Keratinocyte (primary cell): ENCODE data around the gene CAST. TPM values are rescaled to one million over a fixed set of nuclear protein-coding genes. Genes with fewer than 3 reads are reported as not detected.

Experiments used
- DNase-seq: peaks from one replicate; pipeline ENCODE4 v3.0.0-alpha.2; 2011; ENCODE audit warnings: low read depth, missing footprints, low spot score
- FAIRE-seq: peaks from 2 replicates; lab custom pipeline; 2011; peaks lifted over from hg19 to GRCh38; lab: Jason Lieb, UNC
- H2AFZ ChIP-seq: 2 replicates; pipeline ENCODE4 v1.6.0; 2012; ENCODE audit warnings: low read length, control low read depth, inconsistent platforms; ENCODE audit not compliant: control insufficient read depth
- H3K27ac ChIP-seq: 2 replicates; pipeline ENCODE4 v1.5.1; 2011; ENCODE audit warnings: low read length; ENCODE audit not compliant: control insufficient read depth, insufficient read depth
- H3K27me3 ChIP-seq: 3 replicates; pipeline ENCODE4 v1.6.0; 2011; ENCODE audit warnings: low read length; ENCODE audit not compliant: control insufficient read depth, insufficient read depth; ENCODE audit errors: extremely low read depth
- H3K36me3 ChIP-seq, 2 experiments: 2 replicates in 1 of 2; 3 replicates in 1 of 2; pipeline ENCODE4 v1.5.1; 2011; ENCODE audit warnings: low read length in 2 of 2, mild to moderate bottlenecking in 1 of 2; ENCODE audit not compliant: control insufficient read depth in 2 of 2, insufficient read depth in 2 of 2; ENCODE audit errors: extremely low read depth in 1 of 2
- H3K4me1 ChIP-seq: 3 replicates; pipeline ENCODE4 v1.5.1; 2011; ENCODE audit warnings: low read length; ENCODE audit not compliant: control insufficient read depth, insufficient read depth; ENCODE audit errors: extremely low read depth
- H3K4me2 ChIP-seq: 3 replicates; pipeline ENCODE4 v1.6.0; 2011; ENCODE audit warnings: low read depth, low read length; ENCODE audit not compliant: control insufficient read depth, insufficient read depth; ENCODE audit errors: extremely low read depth
- H3K4me3 ChIP-seq, 3 experiments: fragments of 200-600 bp in 1 of 3; sonication (generic) in 1 of 3; 2 replicates in 2 of 3; 3 replicates in 1 of 3; pipeline ENCODE4 v1.5.1; 2011 to 2016; ENCODE audit warnings: low read length in 3 of 3, mild to moderate bottlenecking in 3 of 3, control low read depth in 2 of 3, inconsistent platforms in 1 of 3, low read depth in 1 of 3, mixed read lengths in 1 of 3, mixed run types in 1 of 3, moderate library complexity in 1 of 3; ENCODE audit not compliant: control insufficient read depth in 2 of 3, insufficient read depth in 2 of 3; ENCODE audit errors: extremely low read depth in 1 of 3
- H3K79me2 ChIP-seq: 2 replicates; pipeline ENCODE4 v1.6.0; 2012; ENCODE audit warnings: low read length; ENCODE audit not compliant: control insufficient read depth, insufficient read depth
- H3K9ac ChIP-seq: 3 replicates; pipeline ENCODE4 v1.6.0; 2011; ENCODE audit warnings: low read length; ENCODE audit not compliant: control insufficient read depth, insufficient read depth; ENCODE audit errors: extremely low read depth
- H3K9me1 ChIP-seq: 3 replicates; pipeline ENCODE4 v1.6.0; 2011; ENCODE audit warnings: low read length; ENCODE audit not compliant: control insufficient read depth, insufficient read depth; ENCODE audit errors: extremely low read depth
- H3K9me3 ChIP-seq: 2 replicates; pipeline ENCODE4 v1.5.1; 2012; ENCODE audit warnings: low read depth, low read length; ENCODE audit not compliant: control insufficient read depth
- H4K20me1 ChIP-seq: 3 replicates; pipeline ENCODE4 v1.6.0; 2011; ENCODE audit warnings: low read length; ENCODE audit not compliant: control insufficient read depth, insufficient read depth; ENCODE audit errors: extremely low read depth
- CTCF ChIP-seq, 3 experiments: IDR thresholded peaks in 1 of 3; conservative IDR thresholded peaks in 1 of 3; optimal IDR thresholded peaks in 1 of 3; 2 replicates in 2 of 3; 3 replicates in 1 of 3; pipeline versions ENCODE3 to v1.5.1; 2011; ENCODE audit warnings: low read length in 3 of 3, mild to moderate bottlenecking in 3 of 3, moderate library complexity in 2 of 3, control low read depth in 1 of 3, inconsistent platforms in 1 of 3; ENCODE audit not compliant: insufficient read depth in 2 of 3; ENCODE audit errors: extremely low read depth in 1 of 3
- EZH2 ChIP-seq: IDR thresholded peaks from one replicate; pipeline ENCODE4 v1.6.1; 2012; ENCODE audit warnings: inconsistent platforms, mild to moderate bottlenecking, low read length, moderate library complexity
- dilution Hi-C: fragments of 300-500 bp; cut with MboI; formaldehyde crosslinking; loops from one replicate; pipeline ENCODE4 v1.7.0; 2020; ENCODE audit warnings: low sequenced_read_pairs; ENCODE audit not compliant: extremely low pct_ligation_motif_present
- polyA plus RNA-seq, 5 experiments: library from polyadenylated mRNA; depleted of rRNA in 3 of 5; stranded (reverse) in 3 of 5; stranded (forward) in 1 of 5; unstranded in 1 of 5; fragments of >200 nt; gene quantifications; 1 replicate in 1 of 5; 2 replicates in 3 of 5; 3 replicates in 1 of 5; pipeline versions ENCODE4 v1.2.1 to v1.2.3, GENCODE V29; 2011 to 2012; ENCODE audit warnings: missing spikeins in 2 of 5, low read depth in 1 of 5, low replicate concordance in 1 of 5

CAST gene
- polyA plus RNA-seq, 1 donor (not counting 4 experiments of a cell fraction or from before 2014, with no cell fraction given) = 238 TPM

GRCh38 chr5:96822686-96823459 is 160.7 kb downstream of the CAST start:
- H3K27ac ChIP-seq = peak overlapping the region; percentile 62
- peaks cover 30% of the 10 kb centered on the region for H3K4me1 ChIP-seq
- no peak for TF ChIP-seq EZH2
- no peak for TF ChIP-seq CTCF (optimal IDR thresholded peaks at IDR 0.05 in 1 of 3, IDR thresholded peaks at IDR 0.05 in 1 of 3, conservative IDR thresholded peaks at IDR 0.05 in 1 of 3; ENCODE audit: extremely low read depth in 1 of 3, insufficient read depth in 2 of 3, low read length in 3 of 3)
- H3K36me3 ChIP-seq = no peaks in the 10 kb centered on the region
- H2AFZ ChIP-seq = peak overlapping the region; percentile 11
- H4K20me1 ChIP-seq = no peaks in the 10 kb centered on the region
- H3K79me2 ChIP-seq = no peaks in the 10 kb centered on the region
- no peak overlapping the region for H3K4me3 ChIP-seq
- no peaks in the 10 kb centered on the region for H3K27me3 ChIP-seq
- no peak overlapping the region for H3K9ac ChIP-seq
- no peaks in the 10 kb centered on the region for H3K9me3 ChIP-seq
- dilution Hi-C loops = no loop called here
- no peak overlapping the region for H3K4me2 ChIP-seq
- DNase-seq (no peak), FAIRE-seq (peak; percentile 41)
- no peaks in the 10 kb centered on the region for H3K9me1 ChIP-seq

GRCh38 chr5:96823900-96824380 is 161.8 kb downstream of the CAST start:
- H3K4me3 ChIP-seq = peak overlapping the region in 1 of 3 experiments; percentile 5
- no peaks in the 10 kb centered on the region for H3K36me3 ChIP-seq
- peak overlapping the region; percentile 85 for H3K27ac ChIP-seq
- peak; percentile 71 for DNase-seq
- TF ChIP-seq EZH2 (no peak), CTCF (optimal IDR thresholded peaks at IDR 0.05 in 1 of 3, IDR thresholded peaks at IDR 0.05 in 1 of 3, conservative IDR thresholded peaks at IDR 0.05 in 1 of 3; ENCODE audit: extremely low read depth in 1 of 3, insufficient read depth in 2 of 3, low read length in 3 of 3) (no peak)
- peaks cover 30% of the 10 kb centered on the region for H3K4me1 ChIP-seq
- H2AFZ ChIP-seq = no peak overlapping the region
- no peaks in the 10 kb centered on the region for H3K27me3 ChIP-seq
- H3K79me2 ChIP-seq = no peaks in the 10 kb centered on the region
- H3K9me1 ChIP-seq = no peaks in the 10 kb centered on the region
- dilution Hi-C loops = no loop called here
- FAIRE-seq = peak; percentile 98
- H3K9me3 ChIP-seq = no peaks in the 10 kb centered on the region
- no peaks in the 10 kb centered on the region for H4K20me1 ChIP-seq
- H3K9ac ChIP-seq = peak overlapping the region; percentile 14
- peak overlapping the region; percentile 33 for H3K4me2 ChIP-seq

Other genes with a start within 250 kb of the CAST start
- gene PCSK1, start 229.1 kb upstream of the CAST start, polyA plus RNA-seq = 0.01 to 0.03 TPM in 2 of 3 replicates, not detected in the other
- 29.7 to 56.2 TPM (median 34.9 TPM) in 3 replicates for gene ERAP1, start 145.6 kb downstream of the CAST start, polyA plus RNA-seq
- 35.2 to 41.0 TPM (median 37.0 TPM) in 3 replicates for gene ERAP2, start 214.1 kb downstream of the CAST start, polyA plus RNA-seq